Smooth muscle cell of the brain vasculature (primary cell): ENCODE measurements around the gene GGA2.
"Not testable (repeated sequence)": the region's sequence is repeated elsewhere in the genome, so short reads cannot be mapped to it uniquely, and the experiment has no call there.

Experiments
- DNase-seq: peaks from one replicate; pipeline ENCODE4 v3.0.0-alpha.2; 2012; ENCODE audit warnings: low read depth, low spot score

Gene GGA2

GRCh38 chr16:23504076-23504452, 6.2 kb downstream of the GGA2 start:
- no peak for DNase-seq

- no peak for DNase-seq
Measured at GRCh38 chr16:23502466-23502865, 7.8 kb downstream of the GGA2 start.

- no peak for DNase-seq
Measured at GRCh38 chr16:23501291-23501690, 9.0 kb downstream of the GGA2 start.

- no peak for DNase-seq
Measured at GRCh38 chr16:23500862-23501225, 9.4 kb downstream of the GGA2 start.

GRCh38 chr16:23500212-23500861, 10.0 kb downstream of the GGA2 start:
- no peak for DNase-seq

GRCh38 chr16:23499801-23500200, 10.5 kb downstream of the GGA2 start:
- DNase-seq: no peak

GRCh38 chr16:23498863-23499262, 11.4 kb downstream of the GGA2 start:
- DNase-seq: no peak

- DNase-seq: no peak
Measured at GRCh38 chr16:23497543-23497868, 12.8 kb downstream of the GGA2 start.

GRCh38 chr16:23496821-23497542, 13.3 kb downstream of the GGA2 start:
- no peak for DNase-seq

- DNase-seq: no peak
Measured at GRCh38 chr16:23495671-23496070, 14.6 kb downstream of the GGA2 start.

- no peak for DNase-seq
Measured at GRCh38 chr16:23494188-23494587, 16.1 kb downstream of the GGA2 start.

GRCh38 chr16:23491490-23492391, 18.6 kb downstream of the GGA2 start:
- no peak for DNase-seq

GRCh38 chr16:23486480-23486879, 23.8 kb downstream of the GGA2 start:
- no peak for DNase-seq

- no peak for DNase-seq
Measured at GRCh38 chr16:23485841-23486240, 24.5 kb downstream of the GGA2 start.

- no peak for DNase-seq
Measured at GRCh38 chr16:23485257-23485614, 25.1 kb downstream of the GGA2 start.

- DNase-seq: no peak
Measured at GRCh38 chr16:23484510-23485256, 25.6 kb downstream of the GGA2 start.

GRCh38 chr16:23483492-23483891, 26.8 kb downstream of the GGA2 start:
- not testable (repeated sequence) for DNase-seq

GRCh38 chr16:23482778-23483177, 27.5 kb downstream of the GGA2 start:
- DNase-seq: no peak

GRCh38 chr16:23480257-23480656, 30.0 kb downstream of the GGA2 start:
- DNase-seq: no peak

- DNase-seq: no peak
Measured at GRCh38 chr16:23479138-23479537, 31.2 kb downstream of the GGA2 start.

- no peak for DNase-seq
Measured at GRCh38 chr16:23478566-23478965, 31.7 kb downstream of the GGA2 start.

GRCh38 chr16:23476289-23476688, 34.0 kb downstream of the GGA2 start:
- DNase-seq: no peak
